Osteoblast (primary cell): ENCODE measurements around the gene FBXL12. TPM values are rescaled to one million over a fixed set of nuclear protein-coding genes. Genes with fewer than 3 reads are reported as not detected.

ENCODE experiments used
- DNase-seq: peaks from one replicate; pipeline ENCODE4 v3.0.0; 2011; ENCODE audit warnings: low spot score, mixed read lengths; ENCODE audit not compliant: insufficient read length; ENCODE audit errors: missing footprints
- H2AFZ ChIP-seq: 2 replicates; pipeline ENCODE4 v1.6.0; 2011; ENCODE audit warnings: mild to moderate bottlenecking, low read length
- H3K27ac ChIP-seq: 2 replicates; pipeline ENCODE4 v1.5.1; 2011; ENCODE audit warnings: mild to moderate bottlenecking, low read depth, low read length, moderate library complexity
- H3K27me3 ChIP-seq: 2 replicates; pipeline ENCODE4 v1.6.0; 2012; ENCODE audit warnings: mild to moderate bottlenecking, control low read depth, inconsistent platforms, low read length, moderate library complexity; ENCODE audit not compliant: insufficient read depth
- H3K36me3 ChIP-seq: 2 replicates; pipeline ENCODE4 v1.5.1; 2011; ENCODE audit warnings: mild to moderate bottlenecking, low read length, control low read depth, moderate library complexity; ENCODE audit not compliant: insufficient read depth
- H3K4me1 ChIP-seq: 2 replicates; pipeline ENCODE4 v1.5.1; 2011; ENCODE audit warnings: mild to moderate bottlenecking, low read length, control low read depth, moderate library complexity; ENCODE audit not compliant: insufficient read depth
- H3K4me2 ChIP-seq: 2 replicates; pipeline ENCODE4 v1.6.0; 2011; ENCODE audit warnings: mild to moderate bottlenecking, low read length; ENCODE audit not compliant: insufficient read depth
- H3K4me3 ChIP-seq: fragments of 200-600 bp; sonication (generic); 3 replicates; pipeline ENCODE4 v1.5.1; 2012; ENCODE audit warnings: mild to moderate bottlenecking, low read length, inconsistent platforms; ENCODE audit not compliant: insufficient read depth
- H3K79me2 ChIP-seq: 2 replicates; pipeline ENCODE4 v1.6.0; 2012; ENCODE audit warnings: mild to moderate bottlenecking, low read length, control low read depth, inconsistent platforms; ENCODE audit not compliant: insufficient read depth
- H3K9me3 ChIP-seq: 2 replicates; pipeline ENCODE4 v1.5.1; 2011; ENCODE audit warnings: low read depth, low read length, control low read depth
- H4K20me1 ChIP-seq: 2 replicates; pipeline ENCODE4 v1.6.0; 2012; ENCODE audit warnings: mild to moderate bottlenecking, low read length, control low read depth; ENCODE audit not compliant: insufficient read depth
- CTCF ChIP-seq: IDR thresholded peaks from 2 replicates; pipeline ENCODE4 v1.5.1; 2011; ENCODE audit warnings: mild to moderate bottlenecking, low read depth, low read length, moderate library complexity; ENCODE audit errors: extremely low read depth
- small RNA-seq: library from RNA; depleted of rRNA; stranded (forward); fragments of <200 nt; gene quantifications from one replicate; pipeline ENCODE3, GENCODE V24; 2012
- total RNA-seq: library from RNA; depleted of rRNA; stranded (reverse); fragments of >200 nt; gene quantifications from 2 replicates; pipeline ENCODE4 v1.2.3, GENCODE V29; 2012

The FBXL12 gene
- total RNA-seq, 1 donor: 23.9 TPM

GRCh38 chr19:9782338-9782737 lies 36.5 kb downstream of the FBXL12 start:
- H3K4me1 ChIP-seq: peaks cover 6% of the 10 kb centered on the region
- no peaks in the 10 kb centered on the region for H4K20me1 ChIP-seq
- H3K36me3 ChIP-seq: no peaks in the 10 kb centered on the region
- no peak for TF ChIP-seq CTCF
- H3K27ac ChIP-seq: no peak overlapping the region
- no peak overlapping the region for H3K4me2 ChIP-seq
- no peak overlapping the region for H2AFZ ChIP-seq
- H3K27me3 ChIP-seq: no peaks in the 10 kb centered on the region
- H3K4me3 ChIP-seq: no peak overlapping the region
- peaks cover 7% of the 10 kb centered on the region for H3K79me2 ChIP-seq
- no peaks in the 10 kb centered on the region for H3K9me3 ChIP-seq
- DNase-seq: no peak

GRCh38 chr19:9768175-9769112 lies 50.4 kb downstream of the FBXL12 start, which contains the start of gene ZNF846:
ZNF846 (minus strand) TSS chr19:9768738; CDS start chr19:9764950, 3,788 bp downstream.
- Histone ChIP-seq H3K79me2 (peaks cover 2% of the 10 kb centered on the region), H3K4me1 (peaks cover 8% of the 10 kb centered on the region), H2AFZ (peak within 1 kb of the TSS; percentile 99), H3K4me2 (peak within 1 kb of the TSS; percentile 98), H3K4me3 (peak within 1 kb of the TSS; percentile 96), H3K27me3 (no peaks in the 10 kb centered on the region), H4K20me1 (no peaks in the 10 kb centered on the region), H3K36me3 (peaks cover 3% of the 10 kb centered on the region), H3K9me3 (no peaks in the 10 kb centered on the region), H3K27ac (peak within 1 kb of the TSS; percentile 92)
- DNase-seq: peak; percentile 97
- no peak for TF ChIP-seq CTCF

Small RNA genes within 50 kb of the gene (small RNA-seq; reads per million reads assigned to genes)
- gene RF00156: not detected

Other genes with a start within 250 kb of the FBXL12 start
- 39.1 and 40.1 TPM in 2 replicates for gene ZNF121, start 234.6 kb downstream of the FBXL12 start, total RNA-seq
- 44.2 and 45.2 TPM in 2 replicates for gene ZNF561, start 197.8 kb downstream of the FBXL12 start, total RNA-seq
- 32.1 and 33.3 TPM in 2 replicates for gene ZNF562, start 144.0 kb downstream of the FBXL12 start, total RNA-seq
- 14.1 and 17.7 TPM in 2 replicates for gene ZNF846, start 50.3 kb downstream of the FBXL12 start, total RNA-seq
- gene UBL5, start 8.8 kb upstream of the FBXL12 start, total RNA-seq: 82.5 and 111 TPM in 2 replicates
- 53.9 and 62.6 TPM in 2 replicates for gene PIN1, start 16.2 kb upstream of the FBXL12 start, total RNA-seq
- 0.29 and 0.72 TPM in 2 replicates for gene OLFM2, start 117.4 kb upstream of the FBXL12 start, total RNA-seq
- 9.1 and 14.8 TPM in 2 replicates for gene COL5A3, start 191.4 kb upstream of the FBXL12 start, total RNA-seq
- gene RDH8, start 194.4 kb upstream of the FBXL12 start, total RNA-seq: not detected in 2 replicates